Naive thymus-derived CD8-positive, alpha-beta T cell (primary cell): ENCODE measurements around the gene AMPH. TPM values are rescaled to one million over a fixed set of nuclear protein-coding genes. Genes with fewer than 3 reads are reported as not detected.
"Not testable (repeated sequence)": the region's sequence is repeated elsewhere in the genome, so short reads cannot be mapped to it uniquely, and the experiment has no call there.

Experiments
- ATAC-seq, 2 donors: fragments of 150-1000 bp; cut with Tn5 transposase in 1 of 2; sonication (Bioruptor Pico), chemical (Tn5 transposase) in 1 of 2; 1 replicate in 1 of 2; 2 replicates in 1 of 2; pipeline ENCODE4 v1.10.0; 2021; ENCODE audit warnings: mild to moderate bottlenecking in 2 of 2, moderate library complexity in 2 of 2
- POLR2A ChIA-PET: fragments of 350-600 bp; sonication (Branson Sonifier 250); formaldehyde crosslinking; loops from one replicate; lab custom pipeline; 2021; ENCODE audit warnings: antibody characterized with exemption; lab: Charles Lee
- DNase-seq, 10 donors: peaks; one replicate each; pipeline versions ENCODE4 v3.0.0 to v3.0.0-alpha.2; 2020 to 2022
- H3K27ac Mint-ChIP-seq, 10 donors: one replicate each; pipeline ENCODE4 v1.8.0; 2020 to 2022; ENCODE audit warnings: mild to moderate bottlenecking in 10 of 10, mixed read lengths in 10 of 10, moderate library complexity in 4 of 10, inconsistent platforms in 1 of 10
- H3K27me3 Mint-ChIP-seq, 5 donors: one replicate each; pipeline ENCODE4 v1.8.0; 2021 to 2022; ENCODE audit warnings: mixed read lengths in 5 of 5
- H3K36me3 Mint-ChIP-seq, 3 donors: one replicate each; pipeline ENCODE4 v1.8.0; 2020 to 2022; ENCODE audit warnings: mixed read lengths in 3 of 3, mild to moderate bottlenecking in 2 of 3, inconsistent platforms in 1 of 3
- H3K4me1 Mint-ChIP-seq, 4 donors: one replicate each; pipeline ENCODE4 v1.8.0; 2021 to 2022; ENCODE audit warnings: mixed read lengths in 4 of 4
- H3K4me3 Mint-ChIP-seq, 10 donors: one replicate each; pipeline ENCODE4 v1.8.0; 2020 to 2022; ENCODE audit warnings: mild to moderate bottlenecking in 10 of 10, mixed read lengths in 10 of 10, moderate library complexity in 6 of 10, inconsistent platforms in 1 of 10
- H3K9me3 Mint-ChIP-seq, 9 donors: one replicate each; pipeline ENCODE4 v1.8.0; 2020 to 2022; ENCODE audit warnings: mixed read lengths in 9 of 9, mild to moderate bottlenecking in 3 of 9, inconsistent platforms in 1 of 9, moderate library complexity in 1 of 9
- polyA plus RNA-seq, 3 donors: library from polyadenylated mRNA; unstranded; fragments of 300-500 nt; fragmentation: Illumina TruSeq; gene quantifications; one replicate each; pipeline ENCODE4 v1.2.3, GENCODE V29; 2021
- total RNA-seq, 8 experiments: library from RNA in 2 of 8; stranded (reverse) in 2 of 8; gene quantifications; one replicate each; pipeline ENCODE4 v1.2.3 and lab custom pipeline; 2021 to 2026

The AMPH gene
- total and polyA plus RNA-seq, 5 experiments from 2014 or later: 0.07 to 0.08 TPM; not detected in 3

DNA sequence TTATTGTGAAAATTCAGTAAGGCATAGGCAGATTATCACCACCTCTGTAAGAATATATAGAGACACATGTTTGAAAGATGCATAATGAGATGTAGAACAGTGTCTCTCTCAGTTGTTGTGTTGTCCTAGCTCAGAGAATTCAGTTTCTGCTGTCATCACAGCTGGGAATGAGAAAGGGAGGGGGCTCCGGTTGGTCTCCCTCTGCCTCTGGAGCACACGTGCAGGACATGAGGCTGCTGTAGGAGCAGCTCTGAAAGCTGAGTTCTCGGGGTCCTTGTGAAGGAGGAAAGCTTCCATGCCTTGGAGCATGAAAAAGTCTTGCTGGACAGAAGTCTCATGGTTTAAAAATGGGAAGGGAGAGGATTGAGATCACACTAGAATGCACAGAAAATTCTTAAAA is 280.4 kb downstream of the AMPH start:
- POLR2A ChIA-PET, H3K9me3 Mint-ChIP-seq, H3K27me3 Mint-ChIP-seq, DNase-seq, H3K36me3 Mint-ChIP-seq, ATAC-seq: not testable (repeated sequence)
- Mint-ChIP-seq H3K4me1 (peaks cover 9 to 72% (median 39%) of the 10 kb centered on the region in 4 donors), H3K4me3 (peak overlapping the region in 9 of 10 donors; percentile 76 to 92 (median 89)), H3K27ac (peak overlapping the region in 9 of 10 donors; percentile 80 to 94 (median 91))

GRCh38 chr7:38349869-38350583 is 281.1 kb downstream of the AMPH start:
- H3K9me3 Mint-ChIP-seq, H3K36me3 Mint-ChIP-seq, H3K27me3 Mint-ChIP-seq, POLR2A ChIA-PET: not testable (repeated sequence)
- Mint-ChIP-seq H3K4me3 (peak overlapping the region; percentile 76 to 92 (median 88)), H3K27ac (peak overlapping the region; percentile 25 to 97 (median 92)), H3K4me1 (peaks cover 9 to 72% (median 39%) of the 10 kb centered on the region in 4 donors)
- DNase-seq: peak in 4 of 10 donors; percentile 29 to 63 (median 51)
- peak; percentile 45 to 71 for ATAC-seq

DNA sequence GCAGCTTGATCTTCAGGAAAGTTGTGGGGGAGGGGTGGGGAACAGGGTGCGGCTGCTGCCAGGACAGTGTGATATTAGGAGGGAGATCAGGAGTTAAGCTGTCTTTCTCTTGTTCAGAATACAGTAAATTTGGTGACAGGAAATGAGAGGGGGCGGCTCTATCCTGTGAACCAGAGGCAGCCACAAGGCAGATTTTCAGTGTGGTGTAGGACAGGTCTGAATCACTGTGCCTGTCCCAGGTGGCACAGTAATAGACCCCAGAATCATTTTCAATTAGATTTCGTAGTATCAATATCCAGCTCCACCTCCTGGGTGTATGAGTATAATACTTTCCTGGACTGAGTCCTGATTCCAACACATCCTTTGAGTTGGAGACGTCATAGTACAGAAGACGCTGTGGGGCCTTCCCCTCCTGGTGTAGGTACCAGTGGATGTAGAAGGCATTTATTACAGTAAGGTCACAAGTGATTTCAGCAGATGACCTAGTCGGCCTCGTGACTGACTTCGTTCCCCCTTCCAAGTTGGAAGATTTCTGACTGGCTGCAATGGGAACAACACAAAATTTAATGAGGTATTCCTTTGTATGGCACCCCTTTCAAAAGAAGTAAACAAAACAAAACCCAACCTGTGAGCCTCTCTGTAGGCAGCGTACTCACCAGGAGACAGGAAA is 281.9 kb downstream of the AMPH start:
- H3K36me3 Mint-ChIP-seq, POLR2A ChIA-PET, H3K27me3 Mint-ChIP-seq, H3K9me3 Mint-ChIP-seq: not testable (repeated sequence)
- peak in 1 of 10 donors; percentile 29 for DNase-seq
- H3K4me3 Mint-ChIP-seq: peak overlapping the region; percentile 76 to 92 (median 88)
- peak overlapping the region in 9 of 10 donors; percentile 80 to 97 (median 92) for H3K27ac Mint-ChIP-seq
- peak in 1 of 2 donors; percentile 37 for ATAC-seq
- H3K4me1 Mint-ChIP-seq: peaks cover 10 to 75% (median 43%) of the 10 kb centered on the region in 4 donors

GRCh38 chr7:38345299-38346172 is 285.6 kb downstream of the AMPH start:
- POLR2A ChIA-PET: interaction anchor here (0.7 to 1.4 kb wide), 2 partner anchors 12 to 24 kb away, joined by 3 read pairs; no protein-coding TSS in a partner anchor
- not testable (repeated sequence) for H3K27me3 Mint-ChIP-seq, H3K9me3 Mint-ChIP-seq, H3K36me3 Mint-ChIP-seq
- peak; percentile 68 to 89 for ATAC-seq
- Mint-ChIP-seq H3K4me1 (peaks cover 12 to 72% (median 54%) of the 10 kb centered on the region in 4 donors), H3K4me3 (peak overlapping the region; percentile 20 to 85 (median 76)), H3K27ac (peak overlapping the region in 9 of 10 donors; percentile 71 to 94 (median 91))
- DNase-seq: peak in 6 of 10 donors; percentile 38 to 80 (median 58)

DNA sequence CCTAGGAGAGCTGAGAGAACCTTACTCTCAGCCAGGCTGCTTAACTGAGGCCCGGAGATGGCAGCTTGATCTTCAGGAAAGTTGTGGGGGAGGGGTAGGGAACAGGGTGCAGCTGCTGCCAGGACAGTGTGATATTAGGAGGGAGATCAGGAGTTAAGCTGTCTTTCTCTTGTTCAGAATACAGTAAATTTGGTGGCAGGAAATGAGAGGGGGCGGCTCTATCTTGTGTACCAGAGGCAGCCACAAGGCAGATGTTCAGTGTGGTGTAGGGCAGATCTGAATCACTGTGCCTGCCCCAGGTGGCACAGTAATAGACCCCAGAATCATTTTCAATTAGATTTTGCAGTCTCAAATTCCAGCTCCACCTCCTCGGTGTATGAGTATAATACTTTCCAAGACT is 286.4 kb downstream of the AMPH start:
- ATAC-seq: peak in 1 of 2 donors; percentile 47
- not testable (repeated sequence) for H3K27me3 Mint-ChIP-seq, H3K9me3 Mint-ChIP-seq, H3K36me3 Mint-ChIP-seq, DNase-seq
- peaks cover 15 to 71% (median 61%) of the 10 kb centered on the region in 4 donors for H3K4me1 Mint-ChIP-seq
- peak overlapping the region; percentile 72 to 94 (median 91) for H3K27ac Mint-ChIP-seq
- peak overlapping the region; percentile 6 to 81 (median 72) for H3K4me3 Mint-ChIP-seq
- POLR2A ChIA-PET: interaction anchor here (1.4 to 2.0 kb wide), 2 partner anchors 25 to 129 kb away, joined by 3 to 7 read pairs; no protein-coding TSS in a partner anchor

DNA sequence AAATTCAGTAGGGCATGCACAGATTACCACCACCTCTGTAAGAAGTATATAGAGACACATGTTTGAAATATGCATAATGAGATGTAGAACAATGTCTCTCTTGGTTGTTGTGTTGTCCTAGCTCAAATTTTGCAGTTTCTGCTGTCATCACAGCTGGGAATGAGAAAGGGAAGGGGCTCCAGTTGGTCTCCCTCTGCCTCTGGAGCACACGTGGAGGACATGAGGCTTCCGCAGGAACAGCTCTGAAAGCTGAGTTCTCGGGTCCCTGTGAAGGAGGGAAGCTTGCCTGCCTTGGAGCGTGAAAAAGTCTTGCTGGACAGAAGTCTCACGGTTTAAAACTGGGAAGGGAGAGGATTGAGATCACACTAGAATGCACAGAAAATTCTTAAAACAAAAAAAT is 289.0 kb downstream of the AMPH start:
- Mint-ChIP-seq H3K27ac (peak overlapping the region; percentile 92 to 96 (median 94)), H3K4me1 (peaks cover 15 to 72% (median 56%) of the 10 kb centered on the region in 4 donors), H3K4me3 (peak overlapping the region; percentile 50 to 89 (median 75))
- DNase-seq, ATAC-seq, H3K36me3 Mint-ChIP-seq, H3K9me3 Mint-ChIP-seq, POLR2A ChIA-PET, H3K27me3 Mint-ChIP-seq: not testable (repeated sequence)

DNA sequence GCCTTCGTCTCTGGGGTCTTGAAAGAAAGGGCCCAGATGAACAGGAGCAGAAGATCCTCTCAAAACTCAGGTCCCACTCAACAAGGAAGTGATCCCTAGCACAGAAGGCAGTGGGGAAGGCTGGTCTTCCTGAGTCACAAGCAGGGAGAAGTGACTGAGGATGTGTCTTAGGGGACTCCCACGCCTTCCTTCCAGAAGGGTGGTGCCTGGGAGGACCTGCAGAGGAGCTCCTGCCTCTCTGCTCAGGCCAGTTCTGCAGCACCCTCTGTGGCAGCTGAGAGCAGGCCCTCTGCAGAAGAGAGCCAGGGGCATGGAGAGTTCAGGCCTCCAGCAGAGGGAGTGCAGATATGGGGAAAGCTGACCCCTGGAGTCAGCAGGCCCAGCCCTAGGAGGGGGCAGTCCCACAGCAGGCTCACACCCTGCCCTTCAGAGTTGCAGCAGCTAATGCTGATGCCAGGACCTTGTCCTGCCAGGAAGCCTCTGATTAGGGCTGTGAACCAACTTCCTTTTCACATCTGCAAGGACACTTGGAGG is 289.9 kb downstream of the AMPH start:
- H3K27me3 Mint-ChIP-seq, H3K9me3 Mint-ChIP-seq, H3K36me3 Mint-ChIP-seq, DNase-seq: not testable (repeated sequence)
- peak in 1 of 2 donors; percentile 23 for ATAC-seq
- H3K27ac Mint-ChIP-seq: peak overlapping the region; percentile 92 to 97 (median 94)
- H3K4me1 Mint-ChIP-seq: peaks cover 16 to 72% (median 58%) of the 10 kb centered on the region in 4 donors
- POLR2A ChIA-PET: interaction anchor here (1.2 kb wide), 2 partner anchors 17 to 19 kb away, joined by 3 to 6 read pairs; no protein-coding TSS in a partner anchor
- H3K4me3 Mint-ChIP-seq: peak overlapping the region; percentile 46 to 89 (median 64)

DNA sequence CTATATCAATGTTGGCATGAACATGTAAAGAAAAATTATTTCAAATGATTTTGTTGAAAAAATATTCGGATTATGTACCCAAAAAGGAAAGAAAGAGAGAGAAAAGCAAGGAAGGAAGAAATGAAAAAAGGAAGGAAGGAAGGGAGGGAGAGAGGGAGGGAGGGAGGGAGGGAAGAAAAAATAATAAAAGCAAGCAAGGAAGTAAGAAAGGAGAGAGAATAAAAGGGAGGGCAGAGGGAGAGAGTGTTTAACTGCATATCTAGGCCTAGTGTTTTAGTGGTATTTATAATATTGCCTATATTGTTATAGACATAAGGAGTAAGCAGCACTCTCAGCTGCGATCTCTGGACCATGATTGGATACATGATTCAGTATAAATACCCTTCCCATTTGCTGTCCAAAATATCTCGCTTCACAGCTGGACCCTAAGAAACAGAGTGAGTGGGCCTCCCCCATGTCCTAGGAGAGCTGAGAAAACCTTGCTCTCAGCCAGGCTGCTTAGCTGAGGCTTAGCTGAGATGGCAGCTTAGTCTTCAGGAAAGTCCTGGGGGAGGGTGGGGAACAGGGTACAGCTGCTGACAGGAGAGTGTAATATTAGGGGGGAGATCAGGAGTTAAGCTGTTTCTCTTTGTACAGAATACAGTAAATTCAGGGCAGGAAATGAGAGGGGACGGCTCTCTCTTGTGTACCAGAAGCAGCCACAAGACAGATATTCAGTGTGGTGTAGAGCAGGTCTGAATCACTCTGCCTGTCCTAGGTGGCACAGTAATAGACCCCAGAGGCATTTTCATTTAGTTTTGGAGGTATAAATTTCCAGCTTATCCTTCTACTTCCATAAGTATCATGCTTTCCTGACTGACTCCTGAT is 291.0 kb downstream of the AMPH start:
- H3K27me3 Mint-ChIP-seq: no peaks in the 10 kb centered on the region
- DNase-seq (no peak), ATAC-seq (peak; percentile 72 to 75)
- peak overlapping the region; percentile 90 to 97 (median 94) for H3K27ac Mint-ChIP-seq
- POLR2A ChIA-PET: interaction anchor here (0.7 to 1.2 kb wide), 6 partner anchors 10 to 1309 kb away, joined by 3 to 6 read pairs (median 4); partner anchors contain the start of gene STARD3NL
- H3K4me3 Mint-ChIP-seq: peak overlapping the region; percentile 46 to 89 (median 65)
- H3K4me1 Mint-ChIP-seq: peaks cover 18 to 72% (median 58%) of the 10 kb centered on the region in 4 donors
- no peaks in the 10 kb centered on the region for H3K9me3 Mint-ChIP-seq
- peaks cover 0 to 7% (median 0%) of the 10 kb centered on the region in 3 donors for H3K36me3 Mint-ChIP-seq

DNA sequence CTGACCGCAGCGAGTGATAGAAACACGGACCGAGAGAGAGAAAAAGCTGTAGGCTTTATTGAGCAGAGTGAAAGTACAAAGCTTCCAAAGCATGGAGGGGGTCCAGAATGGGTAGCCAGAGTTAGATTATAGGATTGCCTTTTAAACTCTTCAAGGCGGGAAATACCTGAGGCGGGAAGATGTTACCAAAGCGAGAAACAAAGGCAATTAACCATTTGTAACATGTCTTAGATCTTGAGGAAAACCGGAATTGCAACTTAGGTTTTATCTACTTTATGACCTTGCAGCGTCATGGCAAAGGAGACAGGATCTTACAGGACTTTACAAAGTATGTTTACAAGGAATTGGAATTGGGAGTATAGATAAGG is 295.0 kb downstream of the AMPH start:
- not testable (repeated sequence) for H3K36me3 Mint-ChIP-seq, DNase-seq, H3K27me3 Mint-ChIP-seq, H3K9me3 Mint-ChIP-seq
- peak in 1 of 2 donors; percentile 3 for ATAC-seq
- H3K4me3 Mint-ChIP-seq: peak overlapping the region; percentile 68 to 91 (median 77)
- POLR2A ChIA-PET: interaction anchor here (0.9 to 2.5 kb wide), 3 partner anchors 16 to 120 kb away, joined by 3 to 10 read pairs (median 7); no protein-coding TSS in a partner anchor
- H3K27ac Mint-ChIP-seq: peak overlapping the region; percentile 43 to 93 (median 86)
- H3K4me1 Mint-ChIP-seq: peaks cover 15 to 66% (median 49%) of the 10 kb centered on the region in 4 donors

- Mint-ChIP-seq H3K27me3 (no peaks in the 10 kb centered on the region), H3K9me3 (no peaks in the 10 kb centered on the region), H3K27ac (peak overlapping the region; percentile 43 to 93 (median 88)), H3K36me3 (no peaks in the 10 kb centered on the region), H3K4me1 (peaks cover 14 to 65% (median 49%) of the 10 kb centered on the region in 4 donors), H3K4me3 (peak overlapping the region; percentile 68 to 91 (median 77))
- ATAC-seq: peak; percentile 85 to 87
- POLR2A ChIA-PET: interaction anchor here (0.9 to 2.5 kb wide), 3 partner anchors 15 to 120 kb away, joined by 3 to 10 read pairs (median 7); no protein-coding TSS in a partner anchor
- peak; percentile 66 to 86 (median 74) for DNase-seq
Observed at GRCh38 chr7:38335492-38336147, 295.6 kb downstream of the AMPH start.
